SH-SY5Y (cell line): ENCODE measurements around the gene MORN3.

Experiments
- GATA2 ChIP-seq: IDR thresholded peaks from 2 replicates; pipeline ENCODE4 v1.6.1; 2011; ENCODE audit warnings: mild to moderate bottlenecking, low read depth, low read length
- GATA3 ChIP-seq: IDR thresholded peaks from 2 replicates; pipeline ENCODE4 v1.6.1; 2011; ENCODE audit warnings: low read depth, mild to moderate bottlenecking, low read length, moderate library complexity

GRCh38 chr12:121663610-121663929 lies 5.9 kb downstream of the MORN3 start:
- no peak for TF ChIP-seq GATA2
- TF ChIP-seq GATA3: no peak
